UCSD-AML1 (cell line): ENCODE data around the gene ADCY2.

Experiments
- DNase-seq: peaks from one replicate; lab custom pipeline; 2025; ENCODE audit not compliant: unreplicated experiment; lab: John Stamatoyannopoulos, UW

Gene ADCY2

GRCh38 chr5:7659420-7659819 is 263.5 kb downstream of the ADCY2 start:
- DNase-seq, result no peak

- no peak for DNase-seq
Measured at GRCh38 chr5:7662289-7662688, 266.4 kb downstream of the ADCY2 start.

- DNase-seq, result no peak
Measured at GRCh38 chr5:7663808-7664207, 267.9 kb downstream of the ADCY2 start.

GRCh38 chr5:7664208-7664607 is 268.3 kb downstream of the ADCY2 start:
- DNase-seq, result no peak

- no peak for DNase-seq
Measured at GRCh38 chr5:7667216-7667767, 271.4 kb downstream of the ADCY2 start.

GRCh38 chr5:7668161-7668560 is 272.2 kb downstream of the ADCY2 start:
- DNase-seq, result no peak

- no peak for DNase-seq
Measured at GRCh38 chr5:7668627-7669026, 272.7 kb downstream of the ADCY2 start.

GRCh38 chr5:7671381-7671993 is 275.5 kb downstream of the ADCY2 start:
- DNase-seq, result no peak

GRCh38 chr5:7673658-7674057 is 277.7 kb downstream of the ADCY2 start:
- no peak for DNase-seq

GRCh38 chr5:7676455-7676854 is 280.5 kb downstream of the ADCY2 start:
- no peak for DNase-seq

GRCh38 chr5:7678030-7678429 is 282.1 kb downstream of the ADCY2 start:
- no peak for DNase-seq

GRCh38 chr5:7679663-7680062 is 283.7 kb downstream of the ADCY2 start:
- no peak for DNase-seq

GRCh38 chr5:7680260-7680659 is 284.3 kb downstream of the ADCY2 start:
- no peak for DNase-seq

GRCh38 chr5:7682379-7682778 is 286.4 kb downstream of the ADCY2 start:
- DNase-seq, result no peak

- no peak for DNase-seq
Measured at GRCh38 chr5:7683753-7684152, 287.8 kb downstream of the ADCY2 start.

GRCh38 chr5:7684826-7685225 is 288.9 kb downstream of the ADCY2 start:
- no peak for DNase-seq

- DNase-seq, result no peak
Measured at GRCh38 chr5:7686794-7687193, 290.9 kb downstream of the ADCY2 start.

- no peak for DNase-seq
Measured at GRCh38 chr5:7690557-7690956, 294.6 kb downstream of the ADCY2 start.

GRCh38 chr5:7705261-7705660 is 309.3 kb downstream of the ADCY2 start:
- no peak for DNase-seq

GRCh38 chr5:7705736-7706135 is 309.8 kb downstream of the ADCY2 start:
- no peak for DNase-seq

GRCh38 chr5:7706256-7706655 is 310.3 kb downstream of the ADCY2 start:
- no peak for DNase-seq

GRCh38 chr5:7714119-7714518 is 318.2 kb downstream of the ADCY2 start:
- DNase-seq, result no peak

GRCh38 chr5:7714697-7715096 is 318.8 kb downstream of the ADCY2 start:
- no peak for DNase-seq
